ENCODE measurements around the gene CHD5.

GRCh38 chr1:6103111-6103853 lies 76.8 kb downstream of the CHD5 start:
- TF ChIP-seq POLR2A (IDR thresholded peaks at IDR 0.05; ENCODE audit: low read depth, low read length) (no peak), POLR2AphosphoS5 (IDR thresholded peaks at IDR 0.05; ENCODE audit: low read depth, low read length) (no peak), TAF1 (IDR thresholded peaks at IDR 0.05; ENCODE audit: low read depth, low read length) (no peak), SPI1 (IDR thresholded peaks at IDR 0.05; ENCODE audit: low read depth, low read length) (no peak), PAX5 (IDR thresholded peaks at IDR 0.05; ENCODE audit: insufficient read depth, low read length, severe bottlenecking) (no peak), POU2F2 (IDR thresholded peaks at IDR 0.05; ENCODE audit: low read depth, low read length) (no peak)

Data from GM12891 (cell line).